DMS153 treated with DMSO at 0.1 percent for 48 hours (cell line): Measurements from ENCODE around the gene CNGA4.
"Not testable (repeated sequence)": the region's sequence is repeated elsewhere in the genome, so short reads cannot be mapped to it uniquely, and the experiment has no call there.

Experiments
- DNase-seq: peaks from one replicate; lab custom pipeline; 2025; ENCODE audit not compliant: unreplicated experiment; lab: John Stamatoyannopoulos, UW

CNGA4 gene

GRCh38 chr11:6225024-6225423 is 13.9 kb upstream of the CNGA4 start:
- DNase-seq = no peak

GRCh38 chr11:6225896-6226295 is 13.0 kb upstream of the CNGA4 start:
- DNase-seq = no peak

- no peak for DNase-seq
Observed at GRCh38 chr11:6228520-6228919, 10.4 kb upstream of the CNGA4 start.

- DNase-seq = no peak
Observed at GRCh38 chr11:6229911-6230310, 9.0 kb upstream of the CNGA4 start.

GRCh38 chr11:6232899-6233298 is 6.0 kb upstream of the CNGA4 start:
- no peak for DNase-seq

GRCh38 chr11:6233984-6234386 is 4.9 kb upstream of the CNGA4 start:
- DNase-seq = no peak

GRCh38 chr11:6234387-6235107 is 4.3 kb upstream of the CNGA4 start, which contains the start of gene FHIP1B:
Gene FHIP1B, minus strand, starts transcription at chr11:6234636. Its CDS starts 10,120 bp downstream, at chr11:6224516.
- DNase-seq = peak; percentile 100

- DNase-seq = no peak
Observed at GRCh38 chr11:6237266-6237665, 1.6 kb upstream of the CNGA4 start.

GRCh38 chr11:6237761-6238302 is 1.1 kb upstream of the CNGA4 start:
- DNase-seq = no peak

- no peak for DNase-seq
Observed at GRCh38 chr11:6240139-6240538, 1.2 kb downstream of the CNGA4 start.

GRCh38 chr11:6240781-6241180 is 1.9 kb downstream of the CNGA4 start:
- no peak for DNase-seq

- no peak for DNase-seq
Observed at GRCh38 chr11:6241316-6241715, 2.4 kb downstream of the CNGA4 start.

GRCh38 chr11:6245536-6245935 is 6.6 kb downstream of the CNGA4 start:
- no peak for DNase-seq

- no peak for DNase-seq
Observed at GRCh38 chr11:6248248-6248647, 9.4 kb downstream of the CNGA4 start.

- DNase-seq = not testable (repeated sequence)
Observed at GRCh38 chr11:6248897-6249296, 10.0 kb downstream of the CNGA4 start.

- DNase-seq = no peak
Observed at GRCh38 chr11:6249770-6250555, 11.1 kb downstream of the CNGA4 start.

GRCh38 chr11:6251120-6251733 is 12.3 kb downstream of the CNGA4 start:
- peak; percentile 11 for DNase-seq

- DNase-seq = no peak
Observed at GRCh38 chr11:6251990-6252473, 13.1 kb downstream of the CNGA4 start.

GRCh38 chr11:6253197-6253596 is 14.3 kb downstream of the CNGA4 start:
- DNase-seq = no peak

- DNase-seq = no peak
Observed at GRCh38 chr11:6258141-6258540, 19.3 kb downstream of the CNGA4 start.

GRCh38 chr11:6258571-6259081 is 19.7 kb downstream of the CNGA4 start:
- DNase-seq = no peak
